HG03558 (cell line): Measurements from ENCODE around the gene CCBE1.
"Not testable (repeated sequence)": the region's sequence is repeated elsewhere in the genome, so short reads cannot be mapped to it uniquely, and the experiment has no call there.

Source experiments
- ATAC-seq: cut with Tn5 transposase; IDR thresholded peaks from one replicate; pipeline ENCODE4 v1.9.1; 2021; ENCODE audit warnings: moderate number of reproducible peaks; ENCODE audit not compliant: unreplicated experiment; ENCODE audit errors: extremely low read depth

CCBE1 gene

DNA sequence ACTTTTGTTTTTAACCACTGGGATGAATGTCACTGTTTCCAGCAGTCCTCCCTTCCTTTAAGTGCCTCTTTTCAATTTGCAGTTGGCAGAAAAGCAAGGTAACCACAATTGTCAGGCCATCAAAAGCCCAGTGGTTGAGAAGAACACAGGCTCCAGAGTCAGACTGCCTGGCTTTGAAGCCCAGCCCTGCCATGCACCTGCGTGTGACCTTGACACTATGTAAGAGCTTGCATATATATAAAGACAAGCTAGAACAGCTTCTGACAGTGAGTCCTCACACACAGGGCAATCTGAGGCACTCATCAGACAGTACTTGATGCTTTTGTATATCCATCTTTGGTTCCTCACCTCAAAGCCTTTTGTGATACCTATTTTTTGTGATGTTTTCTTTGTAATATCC, 11.0 kb downstream of the CCBE1 start:
- ATAC-seq: no peak

DNA sequence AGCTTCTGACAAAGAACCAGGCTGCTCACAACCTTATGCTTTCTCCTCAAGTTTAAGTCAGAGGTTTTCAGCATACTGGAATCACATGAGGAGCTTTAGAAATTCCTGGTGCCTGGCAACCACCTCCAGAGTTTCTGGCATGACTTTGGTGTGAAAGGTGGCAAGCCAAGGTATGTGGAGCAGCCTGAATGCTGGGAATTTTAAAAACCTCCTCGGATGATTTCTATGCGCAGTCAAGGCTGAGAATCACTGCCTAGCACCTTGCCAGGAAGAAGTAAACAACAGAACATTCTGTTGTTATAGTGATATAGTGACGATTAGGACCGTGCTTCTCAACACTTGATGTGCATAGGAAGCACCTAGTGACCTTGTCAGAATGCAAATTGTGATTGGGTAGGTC, 11.7 kb downstream of the CCBE1 start:
- ATAC-seq: no peak

- no peak for ATAC-seq
Measured at GRCh38 chr18:59684777-59685176, 12.4 kb downstream of the CCBE1 start.

DNA sequence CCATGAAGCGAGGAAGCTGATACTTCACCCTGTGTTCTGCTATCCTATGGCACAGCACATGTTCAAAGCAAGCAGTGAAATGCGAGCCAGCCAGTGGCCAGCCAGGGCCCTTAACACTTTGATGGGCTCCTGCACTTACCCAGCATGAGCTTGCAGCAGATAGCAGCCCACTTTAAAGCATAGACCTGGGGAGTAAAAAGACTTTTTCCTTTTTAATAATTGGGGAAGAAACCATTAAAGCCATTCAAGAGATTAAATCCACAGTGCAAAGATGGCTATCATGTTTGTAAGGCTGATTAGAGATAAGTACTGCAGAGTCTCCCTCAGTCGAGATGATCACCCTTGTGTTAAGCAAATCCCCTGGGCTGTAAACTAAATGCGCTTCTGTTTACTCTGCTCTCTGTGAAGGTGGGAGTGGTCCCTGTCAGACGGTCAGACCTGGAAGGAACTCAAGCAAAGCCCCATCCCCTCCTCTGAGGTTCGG, 15.7 kb downstream of the CCBE1 start:
- ATAC-seq: no peak

DNA sequence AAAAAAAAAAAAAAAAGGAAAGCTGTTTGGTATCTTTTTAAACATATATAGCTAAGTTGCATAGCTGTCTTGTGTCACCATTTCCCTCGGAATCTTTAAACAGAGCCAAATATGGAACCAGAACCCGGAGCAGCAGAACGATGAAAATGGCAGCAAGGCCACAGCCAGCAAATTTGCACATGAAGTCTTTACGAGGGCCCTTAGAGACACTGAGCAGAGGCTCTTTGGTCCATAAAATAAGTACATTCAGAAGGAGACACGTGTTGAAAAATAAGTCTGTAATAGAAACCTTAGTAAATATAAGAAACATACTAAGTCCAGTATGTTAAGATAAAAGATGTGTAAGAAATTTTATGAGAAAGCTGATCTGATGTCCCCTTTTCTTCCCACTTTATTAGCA, 16.2 kb downstream of the CCBE1 start:
- no peak for ATAC-seq

DNA sequence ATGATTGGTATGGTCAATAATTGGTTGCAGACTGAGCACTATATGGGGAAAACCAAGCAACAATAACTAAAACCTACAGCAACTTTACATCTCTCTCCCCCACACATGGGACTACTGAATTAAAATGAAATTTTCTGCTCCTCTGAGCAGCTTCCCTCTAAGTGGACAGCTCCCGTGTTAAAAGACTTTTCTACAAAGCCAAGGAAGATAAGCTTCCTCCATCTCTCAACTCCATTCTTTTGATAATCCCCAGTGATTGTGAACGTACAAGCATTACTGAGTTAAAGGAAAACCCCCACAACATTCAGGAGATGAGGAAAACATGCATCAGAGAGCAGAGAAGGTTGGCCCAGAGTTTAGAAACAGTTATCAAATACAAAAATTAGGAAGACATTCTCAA, 21.9 kb downstream of the CCBE1 start:
- no peak for ATAC-seq

DNA sequence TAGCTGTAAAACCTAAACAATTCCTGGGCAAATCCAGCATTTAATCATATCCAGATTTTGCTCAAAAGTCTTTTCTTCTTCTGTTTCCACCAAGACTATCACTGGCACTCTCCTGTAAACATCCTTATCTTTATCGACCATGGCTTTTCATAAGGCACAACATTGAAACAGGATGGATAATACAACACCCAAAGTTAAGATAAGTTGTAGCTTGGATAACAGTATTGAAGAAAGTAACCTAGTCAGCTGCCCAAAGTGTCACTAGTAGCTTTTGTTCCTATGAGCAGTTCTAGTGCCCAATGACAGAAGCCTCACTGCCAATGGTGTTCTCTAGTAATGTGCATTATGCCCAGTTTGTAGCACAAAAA, 22.3 kb downstream of the CCBE1 start:
- ATAC-seq: no peak

GRCh38 chr18:59674186-59674902, 22.9 kb downstream of the CCBE1 start:
- ATAC-seq: no peak

GRCh38 chr18:59672235-59672711, 24.9 kb downstream of the CCBE1 start:
- no peak for ATAC-seq

DNA sequence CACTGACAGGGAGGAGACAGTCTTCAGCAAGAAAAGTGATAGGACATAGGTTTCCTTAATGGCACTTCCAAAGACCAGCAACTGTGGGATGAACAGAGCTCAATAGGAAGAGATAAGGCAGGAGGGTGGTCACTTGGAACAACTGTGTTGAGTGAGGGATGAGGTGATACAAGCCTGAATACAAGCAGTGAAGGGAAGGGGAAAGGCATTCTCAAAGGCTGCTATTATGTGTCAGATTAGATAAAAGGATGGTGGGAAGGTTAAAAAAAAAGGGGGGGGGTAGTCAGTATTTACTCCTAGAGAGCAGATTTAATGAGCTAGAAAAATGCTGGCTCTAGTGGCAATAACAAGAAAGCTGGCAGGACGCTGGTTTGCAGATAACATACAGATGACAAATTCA, 25.7 kb downstream of the CCBE1 start:
- ATAC-seq: no peak

DNA sequence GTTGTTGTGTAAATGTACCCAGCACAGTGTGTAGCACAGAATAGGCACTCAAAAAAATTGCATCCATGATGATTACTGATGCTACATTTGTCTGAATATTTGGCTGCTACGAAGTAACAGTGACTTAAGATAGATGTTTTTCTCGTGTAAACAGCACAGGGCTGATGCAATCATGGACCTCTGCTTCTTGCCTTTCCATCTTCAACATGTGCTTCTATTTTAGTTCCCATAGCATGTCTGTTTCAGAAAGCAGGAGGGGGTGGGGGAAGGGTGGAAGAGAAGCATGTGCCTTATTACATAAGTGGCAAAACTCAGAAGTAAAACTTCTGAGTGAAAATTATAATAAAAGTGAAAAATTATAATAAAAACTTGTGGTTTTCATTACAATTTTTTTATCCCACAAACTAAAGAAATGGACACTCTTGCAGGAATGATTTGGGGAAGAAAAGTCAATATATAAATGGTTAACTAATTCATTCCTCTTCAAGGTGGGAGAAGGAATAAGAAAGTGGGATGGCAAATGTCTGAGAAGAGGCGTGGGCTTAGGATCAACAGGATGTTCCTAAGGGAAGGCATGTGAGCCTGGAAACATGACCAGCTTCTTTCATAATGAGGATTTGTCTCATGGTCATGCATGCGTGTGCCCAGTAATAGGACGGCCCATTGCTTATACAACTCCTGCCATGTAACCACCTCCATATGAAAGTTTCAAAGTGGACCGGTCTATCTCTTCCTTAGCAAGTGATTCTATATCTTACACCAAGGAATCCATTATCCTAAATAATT, 27.2 kb downstream of the CCBE1 start:
- no peak for ATAC-seq

DNA sequence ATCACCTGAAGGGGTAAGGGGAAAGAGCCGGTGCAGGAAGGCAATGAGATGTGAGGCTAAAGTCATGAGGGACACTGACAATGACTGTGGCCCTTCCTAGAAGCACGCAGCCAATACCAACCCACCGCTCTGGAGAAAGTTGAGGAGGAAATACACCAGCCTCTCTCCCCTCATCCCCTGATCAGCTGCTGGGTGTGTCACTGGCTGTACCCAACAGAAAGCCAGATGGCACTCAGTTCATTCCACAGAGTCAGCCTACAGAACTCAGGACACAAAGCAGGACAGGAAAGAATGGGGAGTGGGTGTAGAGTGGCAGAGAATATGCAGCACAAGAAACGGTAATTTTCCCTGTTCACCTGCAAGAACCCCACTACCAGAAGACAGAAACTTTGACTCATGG, 29.7 kb downstream of the CCBE1 start:
- ATAC-seq: no peak

GRCh38 chr18:59666007-59666402, 31.2 kb downstream of the CCBE1 start:
- not testable (repeated sequence) for ATAC-seq

GRCh38 chr18:59665057-59666006, 31.9 kb downstream of the CCBE1 start:
- no peak for ATAC-seq

GRCh38 chr18:59664329-59664728, 32.9 kb downstream of the CCBE1 start:
- ATAC-seq: no peak

DNA sequence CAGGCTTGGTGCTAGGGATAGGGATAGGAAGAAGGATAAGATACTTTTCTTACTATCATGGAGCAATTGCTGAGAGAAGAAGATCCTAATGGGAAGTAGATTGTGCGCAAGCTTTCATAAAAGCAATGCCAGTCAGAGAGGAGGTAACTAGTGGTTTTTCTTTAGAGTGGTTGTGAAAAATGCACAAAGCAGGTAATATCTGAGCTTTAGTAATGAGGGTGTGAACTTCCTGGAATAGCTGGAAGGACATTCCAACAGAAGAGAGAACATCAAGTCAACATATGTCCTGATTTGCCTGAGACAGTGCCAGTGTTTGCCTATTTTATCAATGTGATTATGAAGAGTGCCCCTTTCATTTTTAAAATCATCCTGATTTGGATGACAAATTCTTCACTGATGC, 34.1 kb downstream of the CCBE1 start:
- ATAC-seq: no peak

DNA sequence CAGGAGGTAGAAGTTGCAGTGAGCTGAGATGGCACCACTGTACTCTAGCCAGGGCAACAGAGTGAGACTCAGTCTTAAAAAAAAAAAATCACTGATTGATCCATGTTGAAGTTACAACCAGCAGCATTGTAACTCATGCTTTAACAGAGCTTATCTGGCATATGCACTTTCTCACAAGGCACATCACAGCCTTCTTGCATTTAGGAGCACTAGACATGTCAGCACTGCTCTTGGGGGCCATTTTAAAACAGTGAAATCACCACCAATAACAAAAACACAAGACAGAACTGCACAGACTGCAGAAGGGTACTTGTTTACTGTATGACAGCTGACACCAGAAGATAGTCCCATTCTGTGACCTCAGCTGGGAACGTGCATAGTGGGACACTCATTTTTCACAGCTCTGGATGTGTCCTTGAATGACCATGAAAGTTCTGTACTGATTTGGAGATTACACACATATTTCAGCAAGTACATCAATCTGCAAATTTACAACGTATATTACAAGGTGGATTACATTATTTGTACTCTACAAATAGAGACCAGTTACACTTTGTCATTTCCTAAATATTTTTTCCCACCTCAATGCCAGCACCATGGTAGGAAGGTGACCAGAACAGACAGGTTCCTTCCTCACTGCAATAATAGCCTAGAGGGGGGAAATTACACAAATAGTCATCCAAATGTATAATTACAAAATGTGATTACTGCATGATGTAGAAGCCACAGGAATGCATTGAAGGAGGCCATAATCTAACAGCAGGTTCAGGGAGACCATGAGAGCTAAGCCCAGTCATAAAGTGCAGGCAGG, 35.1 kb downstream of the CCBE1 start:
- no peak for ATAC-seq

DNA sequence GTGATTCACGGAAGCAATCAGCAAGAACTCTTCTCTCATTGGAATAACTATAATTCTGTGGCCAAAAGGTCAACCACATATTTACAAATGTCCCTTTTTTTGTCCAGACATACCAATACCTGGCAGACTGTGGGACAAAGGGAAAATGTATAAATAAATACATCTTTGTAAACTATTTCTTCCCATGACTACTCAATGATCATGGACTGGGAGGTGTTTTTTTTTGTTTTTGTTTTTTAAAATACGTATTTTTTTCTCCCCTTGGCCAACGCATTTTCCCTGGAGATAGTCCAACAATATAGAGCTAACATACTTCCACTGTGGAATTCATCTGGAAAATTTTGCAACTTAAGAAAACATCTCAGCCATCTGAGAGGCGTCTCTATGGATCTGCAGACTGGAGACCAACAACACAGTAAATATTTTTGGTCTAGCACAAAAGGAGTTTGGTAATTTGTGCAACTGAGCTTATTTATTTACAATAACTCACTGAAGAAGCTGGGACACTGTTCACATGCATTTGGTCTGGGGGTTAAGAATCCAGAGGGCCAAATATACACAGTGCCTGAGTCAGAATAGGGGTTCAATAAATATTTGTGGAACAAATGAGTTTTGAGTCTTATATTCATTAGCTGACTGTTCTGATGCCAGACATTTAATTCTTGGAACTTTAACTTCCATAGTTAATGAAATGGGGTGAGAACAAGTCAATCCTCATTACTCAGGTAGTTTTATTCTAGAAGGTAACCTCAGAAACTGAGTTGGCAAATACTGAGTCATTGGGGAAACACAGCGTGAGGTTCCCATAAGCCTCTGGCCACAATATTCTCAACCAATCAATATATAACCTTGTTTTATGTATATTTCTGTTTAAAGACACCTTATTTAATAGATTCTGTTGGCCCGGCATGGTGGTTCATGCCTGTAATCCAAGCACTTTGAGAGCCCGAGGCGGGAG, 36.2 kb downstream of the CCBE1 start:
- no peak for ATAC-seq

- no peak for ATAC-seq
Measured at GRCh38 chr18:59660366-59660765, 36.9 kb downstream of the CCBE1 start.
